IMR-90 (cell line): ENCODE measurements around the gene ZACN. TPM values are rescaled to one million over a fixed set of nuclear protein-coding genes. Genes with fewer than 3 reads are reported as not detected.

Experiments
- ATAC-seq: fragments of 200-7000 bp; cut with Tn5 transposase; 2 replicates; pipeline ENCODE4 v1.9.1; 2020; ENCODE audit warnings: low read depth, mild to moderate bottlenecking, moderate library complexity
- BruUV-seq: library from RNA; stranded (reverse); fragments of 400-500 nt; replicated peaks from 2 replicates; lab custom pipeline; 2021; lab: Mats Ljungman, UMichigan
- CTCF ChIA-PET: fragments of 300-600 bp; formaldehyde crosslinking; extraction: SDS; loops from one replicate; lab custom pipeline; 2021; ENCODE audit warnings: antibody characterized with exemption; lab: Yijun Ruan, JAX
- POLR2A ChIA-PET: fragments of 300-600 bp; sonication (Branson Sonifier 250); formaldehyde crosslinking; loops from one replicate; lab custom pipeline; 2022; ENCODE audit warnings: antibody characterized with exemption; ENCODE audit not compliant: unreplicated experiment; lab: Charles Lee
- DNase-seq: peaks from one replicate; pipeline ENCODE4 v3.0.0; 2013
- H2AFZ ChIP-seq: replicated peaks from 2 replicates; pipeline ENCODE3; 2013; ENCODE audit warnings: low read length, mild to moderate bottlenecking; ENCODE audit not compliant: poor library complexity
- H2AK5ac ChIP-seq: 2 replicates; pipeline ENCODE4 v1.6.1; 2013; ENCODE audit warnings: low read depth, low read length, inconsistent platforms
- H2AK9ac ChIP-seq: replicated peaks from 2 replicates; pipeline ENCODE3; 2013; ENCODE audit warnings: mild to moderate bottlenecking, low read depth, low read length, moderate library complexity; ENCODE audit not compliant: poor library complexity
- H2BK120ac ChIP-seq: 2 replicates; pipeline ENCODE4 v1.6.1; 2013; ENCODE audit warnings: low read depth, low read length, inconsistent platforms
- H2BK15ac ChIP-seq: 3 replicates; pipeline ENCODE4 v1.6.1; 2013; ENCODE audit warnings: low read depth, low read length, inconsistent platforms
- H2BK20ac ChIP-seq: 2 replicates; pipeline ENCODE4 v1.6.1; 2013; ENCODE audit warnings: low read depth, mild to moderate bottlenecking, inconsistent platforms, low read length, moderate library complexity
- H2BK5ac ChIP-seq: 2 replicates; pipeline ENCODE4 v1.6.1; 2013; ENCODE audit warnings: mild to moderate bottlenecking, low read depth, low read length, inconsistent platforms; ENCODE audit not compliant: poor library complexity, severe bottlenecking
- H3K14ac ChIP-seq: replicated peaks from 2 replicates; pipeline ENCODE4 v1.6.1; 2013; ENCODE audit warnings: low read depth, low read length, inconsistent platforms
- H3K18ac ChIP-seq: 2 replicates; pipeline ENCODE4 v1.6.1; 2013; ENCODE audit warnings: low read depth, low read length, control low read depth
- H3K23ac ChIP-seq: 2 replicates; pipeline ENCODE4 v1.6.1; 2013; ENCODE audit warnings: low read depth, low read length, inconsistent platforms
- H3K27ac ChIP-seq: 2 replicates; pipeline ENCODE4 v1.5.1; 2013; ENCODE audit warnings: mild to moderate bottlenecking, control low read depth, low read length; ENCODE audit not compliant: insufficient read depth
- H3K27me3 ChIP-seq: 2 replicates; pipeline ENCODE4 v1.6.1; 2013; ENCODE audit warnings: low read length; ENCODE audit not compliant: control insufficient read depth, insufficient read depth
- H3K36me3 ChIP-seq: 2 replicates; pipeline ENCODE4 v1.6.1; 2013; ENCODE audit warnings: low read length, mixed read lengths; ENCODE audit not compliant: control insufficient read depth, insufficient read depth
- H3K4ac ChIP-seq: 2 replicates; pipeline ENCODE4 v1.6.1; 2013; ENCODE audit warnings: low read depth, low read length, inconsistent platforms
- H3K4me1 ChIP-seq: 2 replicates; pipeline ENCODE4 v1.6.1; 2013; ENCODE audit warnings: low read length, mixed read lengths; ENCODE audit not compliant: control insufficient read depth, insufficient read depth
- H3K4me2 ChIP-seq: 2 replicates; pipeline ENCODE4 v1.6.1; 2013; ENCODE audit warnings: low read depth, mild to moderate bottlenecking, control low read depth, low read length, moderate library complexity
- H3K4me3 ChIP-seq: 2 replicates; pipeline ENCODE4 v1.5.1; 2013; ENCODE audit warnings: low read depth, mild to moderate bottlenecking, control low read depth, low read length, moderate library complexity; ENCODE audit not compliant: insufficient read depth
- H3K56ac ChIP-seq: 2 replicates; pipeline ENCODE4 v1.6.1; 2013; ENCODE audit warnings: low read length, inconsistent platforms; ENCODE audit not compliant: insufficient read depth; ENCODE audit errors: extremely low read depth
- H3K79me1 ChIP-seq, 2 experiments: 2 replicates each; pipeline ENCODE4 v1.6.1; 2013; ENCODE audit warnings: low read length in 2 of 2, inconsistent platforms in 1 of 2, low read depth in 1 of 2
- H3K9ac ChIP-seq: 2 replicates; pipeline ENCODE4 v1.6.1; 2013; ENCODE audit warnings: low read depth, low read length, control low read depth
- H3K9me1 ChIP-seq: 2 replicates; pipeline ENCODE4 v1.6.1; 2013; ENCODE audit warnings: low read length, inconsistent platforms; ENCODE audit not compliant: insufficient read depth
- H3K9me3 ChIP-seq: 2 replicates; pipeline ENCODE4 v1.6.1; 2013; ENCODE audit warnings: low read length; ENCODE audit not compliant: control insufficient read depth, insufficient read depth
- H4K20me1 ChIP-seq: 2 replicates; pipeline ENCODE4 v1.6.1; 2013; ENCODE audit warnings: low read length, inconsistent platforms; ENCODE audit not compliant: insufficient read depth
- H4K5ac ChIP-seq: 2 replicates; pipeline ENCODE4 v1.6.1; 2013; ENCODE audit warnings: mild to moderate bottlenecking, low read depth, low read length, control low read depth
- H4K8ac ChIP-seq, 2 experiments: 2 replicates each; pipeline ENCODE4 v1.6.1; 2013; ENCODE audit warnings: low read depth in 2 of 2, low read length in 2 of 2, control low read depth in 1 of 2, inconsistent platforms in 1 of 2
- H4K91ac ChIP-seq: 2 replicates; pipeline ENCODE4 v1.6.1; 2013; ENCODE audit warnings: low read depth, low read length, inconsistent platforms; ENCODE audit not compliant: insufficient read depth
- FOS ChIP-seq: fragments of 150-350 bp; IDR thresholded peaks from 2 replicates; pipeline ENCODE4 v1.6.1; 2016; ENCODE audit warnings: low read depth, low read length
- MXI1 ChIP-seq: IDR thresholded peaks from 2 replicates; pipeline ENCODE4 v1.6.1; 2012; ENCODE audit warnings: low read depth, mild to moderate bottlenecking, low read length, moderate library complexity, borderline replicate concordance
- POLR2A ChIP-seq: IDR thresholded peaks from 2 replicates; pipeline ENCODE4 v1.6.1; 2012; ENCODE audit warnings: mild to moderate bottlenecking, low read depth, low read length
- RFX5 ChIP-seq: IDR thresholded peaks from 2 replicates; pipeline ENCODE4 v1.8.0; 2012; ENCODE audit warnings: low read depth, mild to moderate bottlenecking, low read length, moderate library complexity
- WGBS, 2 experiments: methylation state at CpG; one replicate each; pipeline versions ENCODE4 v1.1.5 to v1.1.7; 2013; ENCODE audit warnings: missing lambda C conversion rate in 2 of 2; ENCODE audit not compliant: insufficient read length in 1 of 2; ENCODE audit errors: extremely low coverage in 2 of 2; 5-methylcytosine and 5-hydroxymethylcytosine counted together
- dilution Hi-C: fragments of 300-500 bp; cut with HindIII; formaldehyde crosslinking; loops from one replicate; pipeline ENCODE4 v1.14.3; 2018; ENCODE audit warnings: low sequenced_read_pairs; ENCODE audit not compliant: unreplicated experiment
- in situ Hi-C: fragments of 300-500 bp; cut with MboI; formaldehyde crosslinking; loops from 3 replicates; pipeline ENCODE4 v1.14.3; 2019; ENCODE audit warnings: low sequenced_read_pairs, inconsistent platforms, mixed read lengths
- intact Hi-C: fragments of 100-400 bp; cut with micrococcal nuclease; formaldehyde crosslinking; loops from 2 replicates; pipeline ENCODE4 v1.10.0; 2022
- polyA plus RNA-seq, 3 experiments: library from polyadenylated mRNA; depleted of rRNA; stranded (reverse); fragments of >200 nt; gene quantifications; 2 replicates each; pipeline ENCODE4 v1.2.3, GENCODE V29; 2012; ENCODE audit warnings: low replicate concordance in 1 of 3
- total RNA-seq: library from RNA; depleted of rRNA; stranded (reverse); fragments of >200 nt; gene quantifications from 2 replicates; pipeline ENCODE4 v1.2.3, GENCODE V29; 2012

Gene ZACN
- total and polyA plus RNA-seq, 2 of the 4 experiments (the other 2 are of a cell fraction): not detected

GRCh38 chr17:76082326-76083251, 3.6 kb downstream of the ZACN start (continued):
- TF ChIP-seq RFX5: no peak

GRCh38 chr17:76083536-76084182, 4.7 kb downstream of the ZACN start:
- no peak for DNase-seq
- Histone ChIP-seq H3K9me3 (no peaks in the 10 kb centered on the region), H4K91ac (no peak overlapping the region), H3K4me2 (no peak overlapping the region), H3K18ac (no peak overlapping the region), H3K23ac (no peak overlapping the region), H3K4ac (no peak overlapping the region), H3K9ac (no peak overlapping the region), H4K8ac (no peak overlapping the region), H3K14ac (no peak overlapping the region), H2BK5ac (no peak overlapping the region), H3K79me1 (no peaks in the 10 kb centered on the region), H3K56ac (no peak overlapping the region), H2BK120ac (no peak overlapping the region), H4K20me1 (peaks cover 14% of the 10 kb centered on the region; the same call in 1 of the 2 replicates), H3K9me1 (peaks cover 8% of the 10 kb centered on the region; the same call in 1 of the 2 replicates), H2BK20ac (no peak overlapping the region), H3K4me3 (no peak overlapping the region), H3K36me3 (peaks cover 56% of the 10 kb centered on the region), H3K27me3 (peaks cover 16% of the 10 kb centered on the region), H2AK9ac (no peak overlapping the region), H4K5ac (no peak overlapping the region), H3K4me1 (no peaks in the 10 kb centered on the region), H2BK15ac (no peak overlapping the region), H2AK5ac (no peak overlapping the region), H2AFZ (no peak overlapping the region), H3K27ac (no peak overlapping the region)
- BruUV-seq: no TSS peak
- in situ Hi-C loops (no loop called here), dilution Hi-C loops (no loop called here), intact Hi-C loops (no loop called here)
- no peak for TF ChIP-seq FOS
- TF ChIP-seq MXI1: no peak
- TF ChIP-seq POLR2A: no peak
- POLR2A ChIA-PET: no interaction called here
- ATAC-seq: no peak
- CTCF ChIA-PET: no interaction called here
- 100% methylated on average over 5 of the region's 15 CpGs; no CpG with 5 or more reads in 1 of the 2 experiments for WGBS, 2 experiments
